ENCODE results near the gene ABI2.

Gene ABI2

GRCh38 chr2:203431391-203432185 is 103.4 kb downstream of the ABI2 start:
- DNase-seq = no peak

DNA sequence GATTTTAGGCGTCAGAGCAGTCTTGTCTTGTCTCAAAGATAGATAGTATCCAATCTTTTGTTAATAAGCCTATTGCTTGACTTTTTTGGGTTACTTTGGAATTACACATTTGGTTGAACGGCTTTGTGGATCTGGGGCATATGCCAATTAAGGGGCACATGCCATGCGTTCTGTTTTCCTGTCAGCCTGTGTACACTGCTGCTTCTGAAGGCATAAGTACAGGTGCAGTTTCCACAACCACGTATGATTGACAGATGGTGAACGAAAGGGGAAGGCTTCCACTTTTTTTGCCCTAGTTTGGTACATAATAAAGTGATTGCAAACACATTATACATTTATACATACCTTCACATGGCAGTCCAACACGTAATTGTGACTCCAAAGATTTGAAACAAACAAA is 104.6 kb downstream of the ABI2 start:
- no peak for DNase-seq

- DNase-seq = no peak
Observed at GRCh38 chr2:203436496-203436895, 108.3 kb downstream of the ABI2 start.

- DNase-seq = no peak
Observed at GRCh38 chr2:203437511-203437910, 109.3 kb downstream of the ABI2 start.

GRCh38 chr2:203438528-203438927 is 110.3 kb downstream of the ABI2 start:
- DNase-seq = no peak

- no peak for DNase-seq
Observed at GRCh38 chr2:203440671-203441070, 112.5 kb downstream of the ABI2 start.

DNA sequence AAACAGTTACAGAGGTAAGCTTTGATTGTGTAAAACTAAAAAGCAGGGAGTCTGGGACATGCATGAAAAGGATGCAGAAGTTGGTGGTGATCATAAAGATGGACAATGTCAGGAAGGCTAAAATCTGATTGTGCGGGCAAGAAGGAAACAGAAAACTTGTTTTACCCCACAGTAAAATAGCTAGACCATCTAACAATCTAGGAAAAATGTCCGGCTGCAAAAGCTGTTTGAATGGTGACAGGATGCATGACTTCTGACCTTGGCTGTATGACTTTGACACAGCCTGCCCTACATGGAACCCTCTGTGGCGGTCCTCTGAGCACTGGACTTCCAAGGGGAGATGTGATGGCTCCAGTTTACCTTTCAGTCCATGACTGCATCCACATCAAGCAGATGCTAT is 113.3 kb downstream of the ABI2 start:
- DNase-seq = no peak

DNA sequence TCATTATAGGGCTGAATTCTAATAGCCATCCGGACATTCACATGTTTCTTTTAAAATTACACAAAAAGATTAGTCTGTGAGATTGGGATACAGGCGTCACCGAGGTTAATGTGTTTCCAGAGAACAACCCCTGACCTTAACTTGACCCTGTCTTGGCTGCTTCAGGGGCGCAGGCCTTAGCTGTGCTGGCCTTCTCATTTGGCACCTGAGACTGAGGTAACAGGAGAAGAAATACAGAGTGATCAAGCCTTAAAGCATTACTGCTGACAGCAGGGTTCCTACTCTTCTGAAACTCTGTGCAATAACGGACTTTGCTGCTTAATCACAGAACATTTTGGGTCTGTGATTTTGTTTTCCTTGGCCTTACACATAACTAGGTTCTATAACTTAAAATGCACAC is 114.3 kb downstream of the ABI2 start:
- no peak for DNase-seq

GRCh38 chr2:203444738-203445137 is 116.5 kb downstream of the ABI2 start:
- no peak for DNase-seq

- peak in 1 of 5 donors; percentile 23 for DNase-seq
Observed at GRCh38 chr2:203446071-203446481, 117.9 kb downstream of the ABI2 start.

DNA sequence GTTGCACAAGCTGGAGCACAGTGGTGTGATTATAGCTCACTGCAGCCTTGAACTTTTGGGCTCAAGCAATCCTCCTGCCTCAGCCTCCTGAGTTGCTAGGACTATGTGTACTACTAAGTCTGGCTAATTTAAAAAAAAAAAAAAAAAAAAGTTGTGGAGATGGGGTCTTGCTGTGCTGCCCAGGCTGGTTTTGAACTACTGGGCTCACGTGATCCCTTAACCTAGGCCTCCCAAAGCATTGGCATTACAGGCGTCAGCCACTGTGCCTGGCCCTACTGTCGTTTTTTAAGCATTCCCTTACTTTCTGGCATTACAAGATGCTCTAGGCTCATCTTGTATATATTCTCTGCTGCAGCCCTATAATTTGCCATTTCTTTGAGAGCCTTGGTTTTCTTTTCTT is 118.6 kb downstream of the ABI2 start:
- no peak for DNase-seq

DNA sequence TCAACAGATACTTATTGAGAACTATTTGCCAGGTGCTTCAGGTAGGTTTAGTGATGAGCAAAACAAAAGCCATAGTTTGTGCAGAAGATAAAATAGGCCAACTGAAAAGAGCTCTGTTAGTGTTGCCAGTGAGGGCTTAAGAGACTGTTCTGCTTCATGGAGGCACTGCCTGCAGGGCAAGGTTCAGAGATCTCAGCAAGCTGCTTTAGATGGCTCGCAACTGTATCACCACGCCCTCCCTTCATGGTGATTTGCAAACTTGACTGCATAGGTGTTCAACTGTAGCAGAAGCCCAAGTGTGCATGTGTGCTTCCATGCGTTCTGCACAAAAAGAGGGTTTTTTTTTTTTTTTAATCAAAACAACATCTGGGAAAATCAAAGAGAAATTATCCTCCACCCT is 122.4 kb downstream of the ABI2 start:
- DNase-seq = no peak

DNA sequence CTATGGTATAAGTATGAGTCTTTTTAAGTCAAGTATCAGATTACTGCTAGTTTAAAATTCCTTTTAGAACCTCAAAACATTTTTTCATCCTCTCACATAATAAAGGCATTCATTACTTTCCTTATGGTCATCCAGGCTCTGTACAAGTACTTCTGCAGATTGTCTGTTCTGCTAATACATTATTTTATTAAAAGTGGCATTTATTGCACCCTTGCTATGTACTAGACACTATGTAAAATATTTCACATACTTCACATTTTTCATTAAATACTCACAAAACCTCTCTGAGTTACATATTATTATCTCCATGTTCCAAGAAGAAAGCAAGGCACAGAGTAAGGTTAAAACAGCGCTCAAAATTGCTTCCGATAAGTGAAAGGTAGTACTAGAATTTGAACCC is 122.8 kb downstream of the ABI2 start:
- no peak for DNase-seq

DNA sequence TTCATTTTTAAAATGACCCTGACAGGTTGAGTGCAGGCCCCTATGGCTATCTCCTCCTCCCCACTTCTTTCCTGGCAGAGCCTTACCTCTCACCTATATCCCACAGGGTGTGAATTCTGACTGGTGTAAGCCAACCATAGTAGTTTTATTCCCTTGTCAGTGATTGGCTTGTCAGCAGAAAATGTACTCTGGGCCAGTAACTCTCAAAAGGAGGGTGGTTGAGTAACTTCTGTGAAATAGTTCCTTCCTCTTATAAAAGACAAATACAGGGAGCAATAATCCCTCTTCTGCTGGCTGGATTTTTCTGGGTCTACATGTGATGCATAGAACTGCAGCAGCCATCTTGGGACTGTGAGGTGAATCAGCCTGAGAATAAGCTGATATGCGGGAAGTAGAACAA is 123.5 kb downstream of the ABI2 start:
- no peak for DNase-seq

- peak in 2 of 5 donors; percentile 3 to 51 for DNase-seq
Observed at GRCh38 chr2:203453858-203454451, 125.8 kb downstream of the ABI2 start.

- DNase-seq = no peak
Observed at GRCh38 chr2:203455209-203455608, 127.0 kb downstream of the ABI2 start.

- no peak for DNase-seq
Observed at GRCh38 chr2:203461746-203462145, 133.6 kb downstream of the ABI2 start.

DNA sequence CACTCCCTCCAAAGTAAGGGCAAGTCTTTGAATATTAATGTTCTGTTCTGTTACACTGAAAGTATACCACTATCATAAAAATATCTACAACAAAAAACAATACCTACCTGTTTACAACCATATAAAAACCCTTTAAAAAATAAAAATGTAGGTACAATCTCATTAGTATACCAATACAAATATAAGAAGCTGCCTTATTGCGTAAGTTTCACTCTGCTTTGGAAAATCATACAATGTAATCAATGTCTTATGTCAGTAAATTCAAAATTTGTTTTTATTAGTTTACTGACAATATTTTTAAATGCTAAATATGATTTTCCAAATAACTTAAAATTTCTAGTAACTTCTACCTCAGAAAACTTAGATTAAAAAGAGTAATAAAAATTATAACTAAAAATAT is 134.1 kb downstream of the ABI2 start:
- no peak for DNase-seq

- no peak for DNase-seq
Observed at GRCh38 chr2:203463266-203463678, 135.1 kb downstream of the ABI2 start.

- no peak for DNase-seq
Observed at GRCh38 chr2:203469546-203469945, 141.4 kb downstream of the ABI2 start.

DNA sequence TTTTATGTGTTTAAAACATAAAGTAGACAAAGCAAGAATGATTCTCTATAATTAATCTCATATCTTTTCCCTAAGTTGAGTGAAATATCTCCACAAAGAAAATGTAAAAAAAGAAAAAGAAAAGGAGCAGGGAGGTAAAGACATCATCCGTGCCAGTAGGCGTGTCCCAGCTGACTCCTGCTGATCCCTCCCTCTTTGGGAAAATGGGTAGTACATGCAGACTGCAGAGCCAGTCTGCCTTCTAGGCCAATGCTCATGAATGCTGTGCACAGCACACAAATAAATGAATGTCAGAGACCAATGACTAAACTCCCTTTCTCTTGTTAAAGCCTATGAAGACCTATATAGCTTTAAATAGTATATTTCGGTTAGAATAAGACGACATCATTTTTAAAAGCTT is 142.2 kb downstream of the ABI2 start:
- DNase-seq = no peak

GRCh38 chr2:203471323-203471722 is 143.1 kb downstream of the ABI2 start:
- no peak for DNase-seq

GRCh38 chr2:203476881-203477280 is 148.7 kb downstream of the ABI2 start:
- DNase-seq = no peak

GRCh38 chr2:203480623-203481022 is 152.4 kb downstream of the ABI2 start:
- DNase-seq = no peak

Measured in T-helper 1 cell (primary cell).